ENCODE results near the gene WASHC3. TPM values are rescaled to one million over a fixed set of nuclear protein-coding genes. Genes with fewer than 3 reads are reported as not detected.

The WASHC3 gene
- total RNA-seq, 2 donors from 2014 or later, result 60.9 to 110 TPM

- WGBS, result 36% methylated on average over 1 of the region's 1 CpG
- Histone ChIP-seq H3K36me3 (no peaks in the 10 kb centered on the region), H3K4me1 (replicated peaks) (no peaks in the 10 kb centered on the region), H3K4me3 (no peak overlapping the region), H3K9me3 (no peaks in the 10 kb centered on the region), H3K27ac (no peak overlapping the region), H3K27me3 (replicated peaks; ENCODE audit: insufficient read depth) (no peaks in the 10 kb centered on the region)
- no peak for DNase-seq (ENCODE audit: low spot score)
- intact Hi-C loops (cut with DNase I), result no loop called here
- TF ChIP-seq POLR2AphosphoS5 (IDR thresholded peaks at IDR 0.05) (no peak), POLR2A (IDR thresholded peaks at IDR 0.05) (no peak), CTCF (IDR thresholded peaks at IDR 0.05) (no peak)
Observed at GRCh38 chr12:102050660-102051430, 10.9 kb downstream of the WASHC3 start.

GRCh38 chr12:102043928-102044327, 17.9 kb downstream of the WASHC3 start:
- Histone ChIP-seq H3K27me3 (replicated peaks; ENCODE audit: insufficient read depth) (no peaks in the 10 kb centered on the region), H3K4me3 (no peak overlapping the region), H3K36me3 (no peaks in the 10 kb centered on the region), H3K4me1 (replicated peaks) (no peaks in the 10 kb centered on the region), H3K27ac (no peak overlapping the region), H3K9me3 (no peaks in the 10 kb centered on the region)
- DNase-seq (ENCODE audit: low spot score), result no peak
- 68% methylated on average over 1 of the region's 1 CpG for WGBS
- intact Hi-C loops (cut with DNase I), result no loop called here
- no peak for TF ChIP-seq CTCF (IDR thresholded peaks at IDR 0.05)
- TF ChIP-seq POLR2A (IDR thresholded peaks at IDR 0.05), result no peak
- no peak for TF ChIP-seq POLR2AphosphoS5 (IDR thresholded peaks at IDR 0.05)

GRCh38 chr12:102033991-102034745, 27.6 kb downstream of the WASHC3 start:
- H3K27me3 ChIP-seq (replicated peaks; ENCODE audit: insufficient read depth), result no peaks in the 10 kb centered on the region
- no peaks in the 10 kb centered on the region for H3K36me3 ChIP-seq
- no peak overlapping the region for H3K27ac ChIP-seq
- no peak for TF ChIP-seq POLR2AphosphoS5 (IDR thresholded peaks at IDR 0.05)
- TF ChIP-seq POLR2A (IDR thresholded peaks at IDR 0.05), result no peak
- TF ChIP-seq CTCF (IDR thresholded peaks at IDR 0.05), result no peak
- intact Hi-C loops (cut with DNase I), result no loop called here
- no peak overlapping the region for H3K4me3 ChIP-seq
- no peaks in the 10 kb centered on the region for H3K9me3 ChIP-seq
- no peaks in the 10 kb centered on the region for H3K4me1 ChIP-seq (replicated peaks)
- 53% methylated on average over 3 of the region's 3 CpGs for WGBS
- DNase-seq (ENCODE audit: low spot score), result no peak

GRCh38 chr12:102031852-102032251, 29.9 kb downstream of the WASHC3 start:
- no peaks in the 10 kb centered on the region for H3K9me3 ChIP-seq
- H3K4me3 ChIP-seq, result no peak overlapping the region
- no peaks in the 10 kb centered on the region for H3K4me1 ChIP-seq (replicated peaks)
- no peak for TF ChIP-seq POLR2AphosphoS5 (IDR thresholded peaks at IDR 0.05)
- TF ChIP-seq CTCF (IDR thresholded peaks at IDR 0.05), result no peak
- no peak for TF ChIP-seq POLR2A (IDR thresholded peaks at IDR 0.05)
- H3K27ac ChIP-seq, result no peak overlapping the region
- H3K36me3 ChIP-seq, result no peaks in the 10 kb centered on the region
- no peak for DNase-seq (ENCODE audit: low spot score)
- intact Hi-C loops (cut with DNase I), result no loop called here
- H3K27me3 ChIP-seq (replicated peaks; ENCODE audit: insufficient read depth), result no peaks in the 10 kb centered on the region

All from prostate gland (tissue), 2 donors.